HepG2 (cell line): ENCODE measurements around the gene FAM174C. TPM values are rescaled to one million over a fixed set of nuclear protein-coding genes. Genes with fewer than 3 reads are reported as not detected.
A peak's percentile ranks its signal among the peaks of the same experiment; 100 is the strongest.

Source experiments
- ATRX ChIP-seq: sonication (generic); formaldehyde crosslinking; IDR thresholded peaks from 2 replicates; pipeline ENCODE4 v1.4.0; 2020; ENCODE audit warnings: missing genetic modification reagents, borderline replicate concordance
- BHLHE40 ChIP-seq: IDR thresholded peaks from 2 replicates; pipeline ENCODE4 v1.6.1; 2011; ENCODE audit warnings: low read length, improper control_type of control experiment
- DR1 ChIP-seq: sonication (generic); formaldehyde crosslinking; IDR thresholded peaks from 2 replicates; pipeline ENCODE4 v1.8.0; 2021; ENCODE audit warnings: mild to moderate bottlenecking, missing genetic modification reagents, inconsistent platforms
- FOXA1 ChIP-seq, 2 experiments: fragments of 450-650 bp in 1 of 2; sonication (generic) in 1 of 2; formaldehyde crosslinking in 1 of 2; IDR thresholded peaks; 2 replicates each; pipeline versions ENCODE4 v1.4.0 to v1.6.1; 2016 to 2020; ENCODE audit warnings: missing genetic modification reagents in 1 of 2
- KDM2A ChIP-seq: sonication (generic); formaldehyde crosslinking; IDR thresholded peaks from 2 replicates; pipeline ENCODE4 v1.4.0; 2020; ENCODE audit warnings: low read depth, missing genetic modification reagents, borderline replicate concordance
- KDM5A ChIP-seq: fragments of 200-600 bp; sonication (generic); IDR thresholded peaks from 2 replicates; pipeline ENCODE4 v1.7.0; 2018; ENCODE audit warnings: antibody characterized with exemption, mild to moderate bottlenecking, low read length, borderline replicate concordance
- MAFK ChIP-seq, 2 experiments: IDR thresholded peaks in 1 of 2; conservative IDR thresholded peaks in 1 of 2; 2 replicates each; pipeline ENCODE4 v1.6.1; 2011; ENCODE audit warnings: improper control_type of control experiment in 2 of 2, low read length in 2 of 2
- NCOA2 ChIP-seq: sonication (generic); formaldehyde crosslinking; IDR thresholded peaks from 2 replicates; pipeline ENCODE4 v1.8.0; 2022; ENCODE audit warnings: inconsistent platforms
- NONO ChIP-seq, 2 experiments: fragments of 450-650 bp in 1 of 2; sonication (generic) in 1 of 2; formaldehyde crosslinking in 1 of 2; IDR thresholded peaks in 1 of 2; conservative IDR thresholded peaks in 1 of 2; 2 replicates each; pipeline versions ENCODE4 v1.6.1 to v1.8.0; 2017 to 2022; ENCODE audit warnings: mild to moderate bottlenecking in 1 of 2, missing genetic modification reagents in 1 of 2, moderate library complexity in 1 of 2
- ZSCAN21 ChIP-seq: sonication (generic); formaldehyde crosslinking; IDR thresholded peaks from 2 replicates; pipeline ENCODE4 v1.8.0; 2022; ENCODE audit warnings: mild to moderate bottlenecking, missing genetic modification reagents, moderate library complexity, borderline replicate concordance
- polyA plus RNA-seq, 8 experiments: library from polyadenylated mRNA; depleted of rRNA in 3 of 8; stranded (reverse) in 7 of 8; unstranded in 1 of 8; fragments of >200 nt; fragmentation: Illumina TruSeq in 4 of 8; extraction: Trizol in 4 of 8; gene quantifications; 2 replicates each; pipeline versions ENCODE4 v1.2.1 to v1.2.3, GENCODE V29; 2011 to 2016; ENCODE audit warnings: low read depth in 4 of 8, missing spikeins in 1 of 8, mixed read lengths in 1 of 8; ENCODE audit not compliant: insufficient read depth in 1 of 8
- total RNA-seq, 5 experiments: library from RNA; depleted of rRNA; stranded (reverse); fragments of >200 nt; fragmentation: Illumina TruSeq; extraction: Trizol; gene quantifications; 2 replicates each; pipeline ENCODE4 v1.2.3, GENCODE V29; 2016; ENCODE audit warnings: low read depth in 1 of 5
- TF ChIP-seq, protein P1 (sequence below): sonication (generic); formaldehyde crosslinking; IDR thresholded peaks from 2 replicates; pipeline ENCODE4 v1.4.0; 2020; ENCODE audit warnings: missing genetic modification reagents
- TF ChIP-seq, protein P2 (sequence below): IDR thresholded peaks from 2 replicates; pipeline ENCODE4 v1.6.1; 2018; ENCODE audit warnings: missing genetic modification reagents, mild to moderate bottlenecking, missing compliant biosample characterization
- TF ChIP-seq, protein P3 (sequence below): sonication (generic); formaldehyde crosslinking; IDR thresholded peaks from 2 replicates; pipeline ENCODE4 v1.4.0; 2020; ENCODE audit warnings: missing genetic modification reagents
- TF ChIP-seq, protein P4 (sequence below), 2 experiments: IDR thresholded peaks; 2 replicates each; pipeline ENCODE4 v1.6.1; 2011 to 2012; ENCODE audit warnings: low read length in 2 of 2, borderline replicate concordance in 1 of 2, low read depth in 1 of 2, mild to moderate bottlenecking in 1 of 2, moderate library complexity in 1 of 2
- TF ChIP-seq, protein P5 (sequence below): sonication (generic); formaldehyde crosslinking; IDR thresholded peaks from 2 replicates; pipeline ENCODE4 v1.4.0; 2020; ENCODE audit warnings: mild to moderate bottlenecking, missing genetic modification reagents
- TF ChIP-seq, protein P6 (sequence below): sonication (generic); formaldehyde crosslinking; conservative IDR thresholded peaks from 2 replicates; pipeline ENCODE4 v1.8.0; 2022; ENCODE audit warnings: low read depth, missing genetic modification reagents

The FAM174C gene
- total and polyA plus RNA-seq, 2 of the 13 experiments (the other 11 are each of a cell fraction or from before 2014, with no cell fraction given) = 19.5 to 31.3 TPM

DNA sequence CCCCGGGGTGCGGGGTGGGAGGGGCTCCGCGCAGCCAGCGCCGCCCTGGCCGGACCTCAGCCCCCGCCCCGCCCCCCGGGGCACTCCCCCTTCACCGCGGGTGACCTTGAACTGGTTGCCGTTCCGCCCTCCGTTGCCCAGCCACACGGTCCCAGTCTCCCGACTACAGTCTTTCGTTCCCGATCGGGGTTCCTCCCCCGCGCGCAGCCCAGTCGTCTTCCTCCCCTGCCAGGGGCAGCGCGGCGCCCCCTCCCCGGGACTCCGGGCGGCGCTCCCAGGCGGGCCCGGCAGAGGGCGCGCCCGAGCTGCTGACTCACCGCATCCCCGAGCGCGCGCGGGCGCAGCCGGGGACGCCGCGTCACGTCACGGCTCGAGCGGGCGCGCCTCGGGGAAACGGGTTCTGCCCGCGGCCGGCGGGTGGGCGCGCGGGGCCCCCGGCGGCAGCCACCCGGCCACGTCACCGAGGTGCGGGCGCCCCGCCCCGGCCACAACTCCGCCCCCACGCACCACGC is 26.5 kb upstream of the FAM174C start (continued):
- TF ChIP-seq, protein P1, sequence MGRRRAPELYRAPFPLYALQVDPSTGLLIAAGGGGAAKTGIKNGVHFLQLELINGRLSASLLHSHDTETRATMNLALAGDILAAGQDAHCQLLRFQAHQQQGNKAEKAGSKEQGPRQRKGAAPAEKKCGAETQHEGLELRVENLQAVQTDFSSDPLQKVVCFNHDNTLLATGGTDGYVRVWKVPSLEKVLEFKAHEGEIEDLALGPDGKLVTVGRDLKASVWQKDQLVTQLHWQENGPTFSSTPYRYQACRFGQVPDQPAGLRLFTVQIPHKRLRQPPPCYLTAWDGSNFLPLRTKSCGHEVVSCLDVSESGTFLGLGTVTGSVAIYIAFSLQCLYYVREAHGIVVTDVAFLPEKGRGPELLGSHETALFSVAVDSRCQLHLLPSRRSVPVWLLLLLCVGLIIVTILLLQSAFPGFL (CRISPR knock-in tag) = no peak
- TF ChIP-seq DR1 (CRISPR knock-in tag) = no peak
- TF ChIP-seq KDM2A (CRISPR knock-in tag) = peak; percentile 13; the same call in 1 of the 2 replicates
- TF ChIP-seq, protein P2, sequence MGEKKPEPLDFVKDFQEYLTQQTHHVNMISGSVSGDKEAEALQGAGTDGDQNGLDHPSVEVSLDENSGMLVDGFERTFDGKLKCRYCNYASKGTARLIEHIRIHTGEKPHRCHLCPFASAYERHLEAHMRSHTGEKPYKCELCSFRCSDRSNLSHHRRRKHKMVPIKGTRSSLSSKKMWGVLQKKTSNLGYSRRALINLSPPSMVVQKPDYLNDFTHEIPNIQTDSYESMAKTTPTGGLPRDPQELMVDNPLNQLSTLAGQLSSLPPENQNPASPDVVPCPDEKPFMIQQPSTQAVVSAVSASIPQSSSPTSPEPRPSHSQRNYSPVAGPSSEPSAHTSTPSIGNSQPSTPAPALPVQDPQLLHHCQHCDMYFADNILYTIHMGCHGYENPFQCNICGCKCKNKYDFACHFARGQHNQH (CRISPR knock-in tag) = peak; percentile 8
- TF ChIP-seq, protein P3, sequence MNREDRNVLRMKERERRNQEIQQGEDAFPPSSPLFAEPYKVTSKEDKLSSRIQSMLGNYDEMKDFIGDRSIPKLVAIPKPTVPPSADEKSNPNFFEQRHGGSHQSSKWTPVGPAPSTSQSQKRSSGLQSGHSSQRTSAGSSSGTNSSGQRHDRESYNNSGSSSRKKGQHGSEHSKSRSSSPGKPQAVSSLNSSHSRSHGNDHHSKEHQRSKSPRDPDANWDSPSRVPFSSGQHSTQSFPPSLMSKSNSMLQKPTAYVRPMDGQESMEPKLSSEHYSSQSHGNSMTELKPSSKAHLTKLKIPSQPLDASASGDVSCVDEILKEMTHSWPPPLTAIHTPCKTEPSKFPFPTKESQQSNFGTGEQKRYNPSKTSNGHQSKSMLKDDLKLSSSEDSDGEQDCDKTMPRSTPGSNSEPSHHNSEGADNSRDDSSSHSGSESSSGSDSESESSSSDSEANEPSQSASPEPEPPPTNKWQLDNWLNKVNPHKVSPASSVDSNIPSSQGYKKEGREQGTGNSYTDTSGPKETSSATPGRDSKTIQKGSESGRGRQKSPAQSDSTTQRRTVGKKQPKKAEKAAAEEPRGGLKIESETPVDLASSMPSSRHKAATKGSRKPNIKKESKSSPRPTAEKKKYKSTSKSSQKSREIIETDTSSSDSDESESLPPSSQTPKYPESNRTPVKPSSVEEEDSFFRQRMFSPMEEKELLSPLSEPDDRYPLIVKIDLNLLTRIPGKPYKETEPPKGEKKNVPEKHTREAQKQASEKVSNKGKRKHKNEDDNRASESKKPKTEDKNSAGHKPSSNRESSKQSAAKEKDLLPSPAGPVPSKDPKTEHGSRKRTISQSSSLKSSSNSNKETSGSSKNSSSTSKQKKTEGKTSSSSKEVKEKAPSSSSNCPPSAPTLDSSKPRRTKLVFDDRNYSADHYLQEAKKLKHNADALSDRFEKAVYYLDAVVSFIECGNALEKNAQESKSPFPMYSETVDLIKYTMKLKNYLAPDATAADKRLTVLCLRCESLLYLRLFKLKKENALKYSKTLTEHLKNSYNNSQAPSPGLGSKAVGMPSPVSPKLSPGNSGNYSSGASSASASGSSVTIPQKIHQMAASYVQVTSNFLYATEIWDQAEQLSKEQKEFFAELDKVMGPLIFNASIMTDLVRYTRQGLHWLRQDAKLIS (CRISPR knock-in tag) = no peak; the same call in 1 of the 2 replicates
- TF ChIP-seq, protein P4, sequence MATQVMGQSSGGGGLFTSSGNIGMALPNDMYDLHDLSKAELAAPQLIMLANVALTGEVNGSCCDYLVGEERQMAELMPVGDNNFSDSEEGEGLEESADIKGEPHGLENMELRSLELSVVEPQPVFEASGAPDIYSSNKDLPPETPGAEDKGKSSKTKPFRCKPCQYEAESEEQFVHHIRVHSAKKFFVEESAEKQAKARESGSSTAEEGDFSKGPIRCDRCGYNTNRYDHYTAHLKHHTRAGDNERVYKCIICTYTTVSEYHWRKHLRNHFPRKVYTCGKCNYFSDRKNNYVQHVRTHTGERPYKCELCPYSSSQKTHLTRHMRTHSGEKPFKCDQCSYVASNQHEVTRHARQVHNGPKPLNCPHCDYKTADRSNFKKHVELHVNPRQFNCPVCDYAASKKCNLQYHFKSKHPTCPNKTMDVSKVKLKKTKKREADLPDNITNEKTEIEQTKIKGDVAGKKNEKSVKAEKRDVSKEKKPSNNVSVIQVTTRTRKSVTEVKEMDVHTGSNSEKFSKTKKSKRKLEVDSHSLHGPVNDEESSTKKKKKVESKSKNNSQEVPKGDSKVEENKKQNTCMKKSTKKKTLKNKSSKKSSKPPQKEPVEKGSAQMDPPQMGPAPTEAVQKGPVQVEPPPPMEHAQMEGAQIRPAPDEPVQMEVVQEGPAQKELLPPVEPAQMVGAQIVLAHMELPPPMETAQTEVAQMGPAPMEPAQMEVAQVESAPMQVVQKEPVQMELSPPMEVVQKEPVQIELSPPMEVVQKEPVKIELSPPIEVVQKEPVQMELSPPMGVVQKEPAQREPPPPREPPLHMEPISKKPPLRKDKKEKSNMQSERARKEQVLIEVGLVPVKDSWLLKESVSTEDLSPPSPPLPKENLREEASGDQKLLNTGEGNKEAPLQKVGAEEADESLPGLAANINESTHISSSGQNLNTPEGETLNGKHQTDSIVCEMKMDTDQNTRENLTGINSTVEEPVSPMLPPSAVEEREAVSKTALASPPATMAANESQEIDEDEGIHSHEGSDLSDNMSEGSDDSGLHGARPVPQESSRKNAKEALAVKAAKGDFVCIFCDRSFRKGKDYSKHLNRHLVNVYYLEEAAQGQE (IDR thresholded peaks at IDR 0.05; ENCODE audit: borderline replicate concordance in 1 of 2, low read depth in 1 of 2, low read length in 2 of 2) = no peak
- no peak for TF ChIP-seq ZSCAN21 (CRISPR knock-in tag)
- TF ChIP-seq, protein P5, sequence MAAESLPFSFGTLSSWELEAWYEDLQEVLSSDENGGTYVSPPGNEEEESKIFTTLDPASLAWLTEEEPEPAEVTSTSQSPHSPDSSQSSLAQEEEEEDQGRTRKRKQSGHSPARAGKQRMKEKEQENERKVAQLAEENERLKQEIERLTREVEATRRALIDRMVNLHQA (CRISPR knock-in tag) = no peak
- no peak for TF ChIP-seq FOXA1 (IDR thresholded peaks at IDR 0.05)
- no peak for TF ChIP-seq FOXA1 (CRISPR knock-in tag; IDR thresholded peaks at IDR 0.05)
- no peak for TF ChIP-seq NONO (IDR thresholded peaks at IDR 0.05)
- peak; percentile 19; the same call in 1 of the 2 replicates for TF ChIP-seq NONO (CRISPR knock-in tag; conservative IDR thresholded peaks at IDR 0.05)
- TF ChIP-seq KDM5A = peak; percentile 47; the same call in 1 of the 2 replicates
- TF ChIP-seq ATRX (CRISPR knock-in tag) = no peak
- TF ChIP-seq BHLHE40 = no peak
- no peak for TF ChIP-seq MAFK (conservative IDR thresholded peaks at IDR 0.05 in 1 of 2, IDR thresholded peaks at IDR 0.05 in 1 of 2; ENCODE audit: low read length in 2 of 2)
- no peak for TF ChIP-seq NCOA2 (CRISPR knock-in tag)
- TF ChIP-seq, protein P6, sequence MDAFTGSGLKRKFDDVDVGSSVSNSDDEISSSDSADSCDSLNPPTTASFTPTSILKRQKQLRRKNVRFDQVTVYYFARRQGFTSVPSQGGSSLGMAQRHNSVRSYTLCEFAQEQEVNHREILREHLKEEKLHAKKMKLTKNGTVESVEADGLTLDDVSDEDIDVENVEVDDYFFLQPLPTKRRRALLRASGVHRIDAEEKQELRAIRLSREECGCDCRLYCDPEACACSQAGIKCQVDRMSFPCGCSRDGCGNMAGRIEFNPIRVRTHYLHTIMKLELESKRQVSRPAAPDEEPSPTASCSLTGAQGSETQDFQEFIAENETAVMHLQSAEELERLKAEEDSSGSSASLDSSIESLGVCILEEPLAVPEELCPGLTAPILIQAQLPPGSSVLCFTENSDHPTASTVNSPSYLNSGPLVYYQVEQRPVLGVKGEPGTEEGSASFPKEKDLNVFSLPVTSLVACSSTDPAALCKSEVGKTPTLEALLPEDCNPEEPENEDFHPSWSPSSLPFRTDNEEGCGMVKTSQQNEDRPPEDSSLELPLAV = no peak
